GM18873 (cell line): ENCODE measurements around the gene PITPNB.

Experiments
- ATAC-seq: cut with Tn5 transposase; IDR thresholded peaks from one replicate; pipeline ENCODE4 v1.9.1; 2021; ENCODE audit warnings: mild to moderate bottlenecking, moderate library complexity, moderate number of reproducible peaks; ENCODE audit not compliant: unreplicated experiment, low FRiP score

Gene PITPNB

GRCh38 chr22:27919222-27919941 is at the start of gene PITPNB:
TSS of gene PITPNB (minus strand) at chr22:27919256. CDS start at chr22:27919191, 65 bp downstream.
- ATAC-seq, result peak; percentile 85

- no peak for ATAC-seq
Measured at GRCh38 chr22:27966168-27967064, 47.4 kb upstream of the PITPNB start.

- no peak for ATAC-seq
Measured at GRCh38 chr22:27962268-27963044, 43.4 kb upstream of the PITPNB start.

- ATAC-seq, result no peak
Measured at GRCh38 chr22:27961680-27962079, 42.6 kb upstream of the PITPNB start.

- no peak for ATAC-seq
Measured at GRCh38 chr22:27961182-27961581, 42.1 kb upstream of the PITPNB start.

- ATAC-seq, result no peak
Measured at GRCh38 chr22:27959335-27960090, 40.5 kb upstream of the PITPNB start.

- no peak for ATAC-seq
Measured at GRCh38 chr22:27952779-27953178, 33.7 kb upstream of the PITPNB start.

- no peak for ATAC-seq
Measured at GRCh38 chr22:27952091-27952490, 33.0 kb upstream of the PITPNB start.

- no peak for ATAC-seq
Measured at GRCh38 chr22:27949421-27949820, 30.4 kb upstream of the PITPNB start.

- ATAC-seq, result no peak
Measured at GRCh38 chr22:27948569-27948968, 29.5 kb upstream of the PITPNB start.

GRCh38 chr22:27947448-27947847 is 28.4 kb upstream of the PITPNB start:
- no peak for ATAC-seq

GRCh38 chr22:27941143-27941542 is 22.1 kb upstream of the PITPNB start:
- no peak for ATAC-seq

- no peak for ATAC-seq
Measured at GRCh38 chr22:27937453-27937852, 18.4 kb upstream of the PITPNB start.

GRCh38 chr22:27935897-27936296 is 16.8 kb upstream of the PITPNB start:
- no peak for ATAC-seq

- ATAC-seq, result no peak
Measured at GRCh38 chr22:27934069-27934468, 15.0 kb upstream of the PITPNB start.

- ATAC-seq, result no peak
Measured at GRCh38 chr22:27933186-27933983, 14.3 kb upstream of the PITPNB start.

- no peak for ATAC-seq
Measured at GRCh38 chr22:27930331-27931060, 11.4 kb upstream of the PITPNB start.

- ATAC-seq, result no peak
Measured at GRCh38 chr22:27927608-27928007, 8.6 kb upstream of the PITPNB start.

- ATAC-seq, result no peak
Measured at GRCh38 chr22:27925331-27925730, 6.3 kb upstream of the PITPNB start.
